ENCODE measurements around the gene LIPT1. TPM values are rescaled to one million over a fixed set of nuclear protein-coding genes. Genes with fewer than 3 reads are reported as not detected.

Gene LIPT1
- total and polyA plus RNA-seq, 2 of the 8 experiments (the other 6 are each of a cell fraction or from before 2014, with no cell fraction given), result 6.1 to 10.9 TPM

- peak within 1 kb of the TSS; percentile 91 for H2AFZ ChIP-seq (ENCODE audit: low read length)
- no peak within 1 kb of the TSS for H2AK5ac ChIP-seq (ENCODE audit: low read depth, low read length)
- H3K9me3 ChIP-seq (ENCODE audit: insufficient read depth in 2 of 2, low read depth in 1 of 2, low read length in 1 of 2), result no peaks in the 10 kb centered on the region
- H3K4me3 ChIP-seq (ENCODE audit: extremely low read depth in 1 of 4, insufficient read depth in 2 of 4, low read depth in 3 of 4, low read length in 4 of 4), result peak within 1 kb of the TSS; percentile 81 to 95 (median 89)
- H2BK12ac ChIP-seq (ENCODE audit: low read depth, low read length), result no peak within 1 kb of the TSS; the same call in 1 of the 2 replicates
- ChIA-PET CTCF (ENCODE audit: partially characterized antibody) (interaction anchor here (0.7 to 2.2 kb wide), 14 partner anchors 10 to 157 kb away, joined by 3 to 7 read pairs (median 3); partner anchors contain the start of gene TXNDC9), POLR2A (ENCODE audit: partially characterized antibody) (interaction anchor here (0.5 to 3.4 kb wide), 24 partner anchors 8 to 1334 kb away, joined by 3 to 19 read pairs (median 4); partner anchors contain the start of genes C2orf15, EIF5B, LIPT1 and TSGA10)
- FAIRE-seq, result peak; percentile 57
- no peak within 1 kb of the TSS for H2BK120ac ChIP-seq (replicated peaks; ENCODE audit: low read depth, low read length)
- H3K9ac ChIP-seq (replicated peaks in 1 of 4; ENCODE audit: extremely low read depth in 1 of 4, low read depth in 3 of 4, low read length in 3 of 4), result peak within 1 kb of the TSS; percentile 58 to 86 (median 78)
- H3K79me1 ChIP-seq (ENCODE audit: low read depth, low read length), result no peaks in the 10 kb centered on the region
- no peak within 1 kb of the TSS for H3K4ac ChIP-seq (replicated peaks; ENCODE audit: insufficient read length, low read depth, low read length)
- peak within 1 kb of the TSS; percentile 65 to 68 for H3K4me2 ChIP-seq (ENCODE audit: insufficient read depth in 1 of 2, low read depth in 2 of 2, low read length in 2 of 2)
- H4K5ac ChIP-seq (ENCODE audit: insufficient read length, low read depth, low read length), result peak within 1 kb of the TSS; percentile 51
- H3K36me3 ChIP-seq (ENCODE audit: control insufficient read depth in 2 of 4, insufficient read depth in 4 of 4, low read length in 3 of 4), result no peaks in the 10 kb centered on the region; a peak in 2 of 8 replicates
- H3K27me3 ChIP-seq (replicated peaks in 1 of 4; ENCODE audit: control insufficient read depth in 3 of 4, extremely low read depth in 1 of 4, insufficient read depth in 3 of 4, low read length in 3 of 4), result no peaks in the 10 kb centered on the region
- peak; percentile 76 to 86 for DNase-seq (ENCODE audit: low read depth in 1 of 2, low spot score in 2 of 2)
- peaks cover 4% of the 10 kb centered on the region for H3K23me2 ChIP-seq (ENCODE audit: low read depth, low read length)
- H2BK20ac ChIP-seq (ENCODE audit: low read length), result no peak within 1 kb of the TSS
- peak within 1 kb of the TSS; percentile 65 for H3K56ac ChIP-seq (replicated peaks; ENCODE audit: insufficient read length, low read depth, low read length)
- H4K8ac ChIP-seq (ENCODE audit: extremely low read depth, insufficient read depth, low read length), result peak within 1 kb of the TSS; percentile 82; the same call in 1 of the 2 replicates
- H4K20me1 ChIP-seq (replicated peaks in 1 of 2; ENCODE audit: control insufficient read depth in 1 of 2, insufficient read depth in 2 of 2, low read length in 2 of 2), result peaks cover 1 to 2% of the 10 kb centered on the region in 2 experiments
- H2BK5ac ChIP-seq (ENCODE audit: low read depth, low read length), result no peak within 1 kb of the TSS
- H2BK15ac ChIP-seq (ENCODE audit: low read length), result no peak within 1 kb of the TSS
- H3K27ac ChIP-seq (ENCODE audit: low read depth, low read length), result peak within 1 kb of the TSS; percentile 81
- H3K14ac ChIP-seq (ENCODE audit: insufficient read length), result no peak within 1 kb of the TSS
- H4K91ac ChIP-seq (replicated peaks; ENCODE audit: insufficient read length, low read length), result peak within 1 kb of the TSS; percentile 94
- peaks cover 7 to 75% of the 10 kb centered on the region in 2 experiments for H3K79me2 ChIP-seq (ENCODE audit: control insufficient read depth in 1 of 2, insufficient read depth in 2 of 2, low read length in 2 of 2)
- WGBS, 2 experiments (ENCODE audit: extremely low coverage in 1 of 2, insufficient coverage in 1 of 2, insufficient read length in 1 of 2, insufficient replicate concordance in 2 of 2, low coverage in 1 of 2, low lambda C conversion rate in 2 of 2, missing lambda C conversion rate in 1 of 2), result 1% methylated on average over 39 of the region's 39 CpGs; no CpG with 5 or more reads in 1 of the 2 experiments
- peak within 1 kb of the TSS; percentile 92 for H3K18ac ChIP-seq (ENCODE audit: extremely low read depth, low read length)
- H3K4me1 ChIP-seq (replicated peaks in 1 of 4; ENCODE audit: control insufficient read depth in 3 of 4, insufficient read depth in 4 of 4, low read length in 3 of 4), result peaks cover 0 to 2% (median 0%) of the 10 kb centered on the region in 4 experiments; a peak in 3 of 7 replicates
- H3K23ac ChIP-seq (ENCODE audit: insufficient read length), result no peak within 1 kb of the TSS
- TF ChIP-seq BCL11A (IDR thresholded peaks at IDR 0.05; ENCODE audit: low read depth in 2 of 2, low read length in 2 of 2) (no peak), POLR2A (IDR thresholded peaks at IDR 0.05; ENCODE audit: control extremely low read depth in 1 of 2, low read depth in 2 of 2, low read length in 2 of 2) (peak; percentile 86 to 99), RAD21 (IDR thresholded peaks at IDR 0.05 in 1 of 2, conservative IDR thresholded peaks at IDR 0.05 in 1 of 2; ENCODE audit: low read depth in 2 of 2, low read length in 2 of 2) (no peak), FOSL1 (IDR thresholded peaks at IDR 0.05; ENCODE audit: insufficient read depth, low read depth, low read length) (0 out of 2 replicates have a peak, but pooled peaks have one; percentile 29), USF2 (IDR thresholded peaks at IDR 0.05; ENCODE audit: low read length) (peak; percentile 90), BRCA1 (IDR thresholded peaks at IDR 0.05; ENCODE audit: low read depth, low read length) (no peak), CHD1 (IDR thresholded peaks at IDR 0.05; ENCODE audit: low read depth, low read length) (no peak), SP2 (IDR thresholded peaks at IDR 0.05; ENCODE audit: low read length) (no peak)
Observed at GRCh38 chr2:99180755-99181623, 26.2 kb downstream of the LIPT1 start, which contains the start of the genes MITD1 and MRPL30. TSS of gene MITD1 (minus strand) at chr2:99181058. CDS start at chr2:99180981, 77 bp downstream. TSS of gene MRPL30 (plus strand) at chr2:99181184. CDS start at chr2:99186204, 5,020 bp downstream.
